Measurements from ENCODE around the gene PLEKHG3. TPM values are rescaled to one million over a fixed set of nuclear protein-coding genes. Genes with fewer than 3 reads are reported as not detected.

The PLEKHG3 gene
- polyA plus RNA-seq, 4 donors, result 93.6 to 109 (median 100.0) TPM

DNA sequence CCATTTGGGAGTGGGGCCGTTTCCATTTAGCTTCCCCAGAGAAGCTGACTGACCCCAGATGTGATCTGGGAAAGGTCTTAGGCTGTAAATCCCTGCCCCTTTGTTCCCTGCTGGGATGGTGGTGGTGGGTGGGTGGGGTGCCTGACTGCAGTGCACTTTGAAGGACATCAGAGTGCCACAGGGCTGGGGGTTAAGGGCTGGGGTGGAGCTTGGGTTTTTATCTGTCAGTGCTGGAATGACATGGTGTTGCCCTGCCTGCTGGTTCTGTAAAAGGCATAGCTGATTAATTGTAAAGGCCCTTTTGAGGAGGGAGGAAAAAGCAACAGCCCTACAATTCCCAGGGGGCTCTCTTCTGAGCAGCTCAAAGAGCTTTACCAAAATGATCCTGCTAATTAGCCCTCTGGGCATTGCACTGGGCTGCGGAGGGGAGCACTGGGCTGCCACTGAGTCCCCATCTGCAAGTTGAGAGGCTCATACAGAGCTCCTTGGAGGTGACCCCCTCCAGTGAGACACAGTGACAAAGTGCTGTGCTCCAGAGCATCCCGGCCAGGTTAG lies 21.1 kb downstream of the PLEKHG3 start:
- DNase-seq (ENCODE audit: low read depth in 4 of 4, low spot score in 3 of 4), result no peak

DNA sequence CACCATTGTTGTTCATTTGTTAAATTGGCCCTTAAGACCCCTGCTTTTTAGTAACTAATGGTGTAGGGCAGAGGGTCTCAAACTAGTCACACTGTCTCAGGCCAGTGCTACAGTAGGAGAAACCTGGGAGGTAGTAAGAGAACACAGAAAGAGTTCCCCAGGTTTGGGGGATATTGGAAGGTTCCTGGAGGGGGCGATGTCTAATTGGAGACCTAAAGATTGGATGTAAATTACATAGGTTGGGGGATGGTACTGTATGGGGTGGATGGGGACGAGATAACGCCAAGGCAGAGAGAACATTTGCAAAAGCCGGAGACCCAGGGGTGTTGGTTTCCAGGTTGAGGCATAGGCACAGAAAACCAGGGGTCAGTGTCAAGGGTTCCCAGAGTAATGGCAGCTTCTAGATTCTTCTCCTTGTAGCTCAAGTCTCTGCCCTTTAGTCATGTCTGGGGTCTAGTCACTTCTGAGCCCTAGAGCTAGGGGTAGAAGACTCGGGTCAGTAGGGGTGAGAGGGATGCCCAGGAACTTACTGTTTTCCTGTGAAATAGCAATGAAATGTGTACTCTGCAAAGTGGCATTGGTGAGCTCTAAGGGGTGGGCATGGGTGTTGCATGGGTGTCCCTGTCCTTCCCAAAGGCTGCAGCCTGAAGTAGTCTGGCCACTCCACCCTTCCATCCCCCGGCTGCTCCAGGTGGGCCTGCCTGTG lies 21.8 kb downstream of the PLEKHG3 start:
- no peak for DNase-seq (ENCODE audit: low read depth in 4 of 4, low spot score in 3 of 4)

DNA sequence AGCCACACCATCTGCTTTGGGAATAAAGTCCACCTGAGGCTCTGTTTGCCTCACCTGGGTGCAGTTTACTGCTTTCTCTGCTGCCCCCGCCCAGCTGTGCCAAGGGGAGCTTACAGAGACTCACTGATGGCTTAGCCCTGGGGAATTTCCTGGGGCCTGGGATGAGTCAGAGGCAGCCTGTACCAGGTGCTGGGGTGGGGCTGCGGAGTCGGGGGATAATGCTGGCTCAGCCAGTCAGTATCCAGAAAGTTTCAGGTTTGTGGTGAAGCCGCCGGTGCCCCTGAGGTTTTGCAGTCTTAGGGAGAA lies 22.3 kb downstream of the PLEKHG3 start:
- no peak for DNase-seq (ENCODE audit: low read depth in 4 of 4, low spot score in 3 of 4)

DNA sequence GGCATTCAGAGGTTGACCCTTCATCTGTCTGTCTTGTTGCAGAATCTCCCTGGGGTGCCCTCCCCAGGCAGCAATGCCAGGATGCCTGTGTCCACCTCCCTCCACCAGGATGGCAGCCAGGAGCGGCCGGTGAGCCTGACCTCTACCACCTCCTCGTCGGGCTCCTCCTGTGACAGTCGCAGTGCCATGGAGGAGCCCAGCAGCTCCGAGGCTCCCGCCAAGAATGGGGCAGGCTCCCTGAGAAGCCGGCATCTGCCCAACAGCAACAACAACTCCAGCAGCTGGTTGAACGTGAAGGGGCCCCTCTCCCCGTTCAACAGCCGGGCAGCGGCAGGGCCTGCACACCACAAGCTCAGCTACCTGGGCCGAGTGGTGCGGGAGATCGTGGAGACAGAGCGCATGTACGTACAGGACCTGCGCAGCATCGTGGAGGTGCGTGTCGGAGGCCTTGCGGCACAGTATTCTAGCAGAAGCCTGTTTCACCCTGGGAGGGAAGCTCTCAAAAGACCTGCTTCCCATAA lies 23.4 kb downstream of the PLEKHG3 start:
- no peak for DNase-seq (ENCODE audit: low read depth in 4 of 4, low spot score in 3 of 4)

DNA sequence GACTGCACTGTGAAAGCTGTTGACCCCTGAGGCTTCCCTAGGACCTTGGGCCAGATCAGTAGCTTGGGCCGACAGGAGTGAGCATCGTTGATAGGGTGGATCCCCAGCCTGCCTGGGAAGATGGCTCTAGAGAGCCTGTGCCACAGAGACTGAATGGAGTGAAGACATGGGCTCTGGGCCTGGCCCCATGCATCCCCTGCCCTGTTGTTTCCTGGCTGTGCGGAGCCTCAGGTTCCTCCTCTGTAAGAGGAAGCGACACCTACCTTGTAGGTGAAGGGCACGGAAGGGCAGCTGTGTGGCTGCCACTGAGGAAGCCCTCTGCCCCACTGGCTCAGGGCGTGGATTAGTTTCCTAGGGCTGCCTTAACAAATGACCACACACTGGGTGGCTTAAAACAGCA lies 23.9 kb downstream of the PLEKHG3 start:
- no peak for DNase-seq (ENCODE audit: low read depth in 4 of 4, low spot score in 3 of 4)

DNA sequence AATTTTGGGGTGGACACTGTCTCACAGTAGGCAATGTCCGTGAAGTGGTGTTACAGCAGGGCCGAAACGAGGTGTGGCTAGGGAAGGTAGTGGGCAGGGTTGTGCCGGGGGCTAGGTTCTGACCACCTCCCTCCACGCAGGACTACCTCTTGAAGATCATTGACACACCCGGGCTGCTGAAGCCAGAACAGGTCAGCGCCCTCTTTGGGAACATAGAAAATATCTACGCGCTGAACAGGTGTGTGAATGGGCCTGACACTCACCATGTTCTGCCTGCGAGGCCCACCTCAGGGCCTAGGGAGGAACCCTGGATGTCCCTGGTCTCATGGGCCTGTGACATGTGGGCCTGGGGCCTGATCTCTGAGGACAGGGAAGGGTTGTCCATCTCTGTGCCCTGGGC lies 24.6 kb downstream of the PLEKHG3 start:
- no peak for DNase-seq (ENCODE audit: low read depth in 4 of 4, low spot score in 3 of 4)

DNA sequence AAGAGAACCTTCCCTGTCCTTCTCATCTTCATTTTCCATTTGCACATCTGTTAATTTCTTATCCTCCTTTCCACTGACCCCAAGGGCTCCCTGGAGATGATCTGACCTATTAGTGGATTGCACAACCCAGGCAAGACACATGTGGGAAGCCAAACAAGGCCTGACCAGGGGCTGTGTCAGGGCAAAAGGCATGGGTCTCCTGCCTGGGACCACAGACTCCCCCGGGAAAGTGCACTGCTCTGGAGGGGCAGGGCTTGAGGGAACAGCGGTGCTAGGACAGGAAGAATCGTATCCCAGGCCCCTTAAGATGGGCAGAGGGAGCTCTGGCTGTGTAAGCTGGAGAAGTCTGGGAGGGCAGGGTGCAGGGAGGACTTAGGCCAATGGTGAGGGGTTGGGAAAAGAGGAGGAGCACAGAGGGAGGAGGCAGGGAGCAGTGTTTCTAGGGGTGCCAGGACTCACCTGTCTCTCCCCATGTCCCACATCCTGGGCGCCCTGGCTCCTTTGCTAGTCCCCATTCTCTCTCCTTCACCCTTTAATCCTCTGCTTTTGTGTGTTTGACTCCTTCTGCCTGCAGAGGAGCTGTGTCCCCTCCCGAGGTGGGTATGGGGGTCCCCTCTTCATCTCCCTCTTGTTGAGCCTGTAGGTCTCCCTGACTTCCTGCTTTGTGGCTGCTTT lies 25.3 kb downstream of the PLEKHG3 start:
- no peak for DNase-seq (ENCODE audit: low read depth in 4 of 4, low spot score in 3 of 4)

DNA sequence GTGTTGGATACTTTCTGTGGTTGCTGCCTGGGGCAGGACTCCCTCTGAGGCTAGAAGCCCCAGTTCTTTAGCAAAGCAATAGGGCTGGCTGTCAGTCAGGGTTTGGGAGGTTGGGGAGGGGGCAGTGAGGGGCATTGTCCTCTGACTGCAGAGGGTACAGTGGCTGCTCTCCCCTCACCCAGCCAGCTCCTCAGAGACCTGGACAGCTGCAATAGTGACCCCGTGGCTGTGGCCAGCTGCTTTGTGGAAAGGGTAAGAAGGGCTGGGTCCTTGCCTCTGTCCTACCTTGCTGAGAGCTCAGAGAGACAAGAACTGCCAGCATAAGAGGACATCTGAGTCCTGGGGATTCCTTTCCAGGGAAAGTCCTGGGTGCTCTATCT lies 25.8 kb downstream of the PLEKHG3 start:
- no peak for DNase-seq (ENCODE audit: low read depth in 4 of 4, low spot score in 3 of 4)

DNA sequence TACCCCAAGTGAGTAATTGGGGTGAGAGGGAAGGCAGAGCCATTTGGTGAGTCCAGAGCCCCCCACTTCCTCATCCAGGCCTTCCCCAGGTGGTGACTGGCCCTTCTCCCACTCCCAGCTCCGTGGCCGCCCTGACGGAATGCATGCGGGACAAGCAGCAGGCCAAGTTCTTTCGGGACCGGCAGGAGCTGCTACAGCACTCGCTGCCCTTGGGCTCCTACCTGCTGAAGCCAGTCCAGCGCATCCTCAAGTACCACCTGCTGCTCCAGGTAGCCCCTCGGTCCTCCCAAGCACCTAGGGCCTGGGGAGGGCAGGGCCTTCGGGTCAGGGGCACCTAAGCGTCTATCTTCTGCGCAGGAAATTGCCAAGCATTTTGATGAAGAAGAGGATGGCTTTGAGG lies 26.5 kb downstream of the PLEKHG3 start:
- no peak for DNase-seq (ENCODE audit: low read depth in 4 of 4, low spot score in 3 of 4)

DNA sequence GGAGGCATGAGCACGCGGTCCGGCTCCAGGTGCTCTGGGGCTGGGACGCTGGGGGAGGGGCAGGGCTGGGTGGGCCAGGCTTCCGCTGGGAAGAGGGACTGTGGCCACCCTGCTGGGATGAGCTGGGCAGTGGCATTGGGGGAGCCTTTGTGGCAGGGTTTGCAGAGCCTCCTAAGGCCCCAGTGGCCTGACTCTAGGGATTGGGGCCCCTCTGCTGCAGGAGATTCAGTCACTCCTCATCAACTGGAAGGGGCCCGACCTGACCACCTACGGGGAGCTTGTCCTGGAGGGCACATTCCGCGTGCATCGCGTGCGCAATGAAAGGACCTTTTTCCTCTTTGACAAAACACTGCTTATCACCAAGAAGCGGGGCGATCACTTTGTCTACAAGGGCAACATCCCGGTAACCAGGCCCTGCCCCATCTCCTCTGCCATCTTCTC lies 26.9 kb downstream of the PLEKHG3 start:
- no peak for DNase-seq (ENCODE audit: low read depth in 4 of 4, low spot score in 3 of 4)

DNA sequence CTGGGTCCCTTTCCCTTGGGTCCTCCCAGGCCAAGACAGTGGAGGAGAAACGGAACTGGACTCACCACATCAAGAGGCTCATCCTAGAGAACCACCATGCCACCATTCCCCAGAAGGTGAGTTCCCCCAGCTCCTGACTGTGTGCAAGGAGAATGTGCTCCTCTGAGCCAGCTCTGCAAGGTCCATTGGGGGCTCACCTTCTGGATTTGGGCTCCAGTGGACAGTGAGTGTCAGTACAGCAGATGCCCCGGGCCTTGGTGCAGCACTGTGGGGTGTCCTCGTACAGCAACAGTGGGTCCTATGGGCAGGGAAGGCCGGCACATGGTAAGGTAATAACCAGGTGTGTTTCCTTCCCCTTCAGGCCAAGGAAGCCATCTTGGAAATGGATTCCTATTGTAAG lies 27.8 kb downstream of the PLEKHG3 start:
- no peak for DNase-seq (ENCODE audit: low read depth in 4 of 4, low spot score in 3 of 4)

DNA sequence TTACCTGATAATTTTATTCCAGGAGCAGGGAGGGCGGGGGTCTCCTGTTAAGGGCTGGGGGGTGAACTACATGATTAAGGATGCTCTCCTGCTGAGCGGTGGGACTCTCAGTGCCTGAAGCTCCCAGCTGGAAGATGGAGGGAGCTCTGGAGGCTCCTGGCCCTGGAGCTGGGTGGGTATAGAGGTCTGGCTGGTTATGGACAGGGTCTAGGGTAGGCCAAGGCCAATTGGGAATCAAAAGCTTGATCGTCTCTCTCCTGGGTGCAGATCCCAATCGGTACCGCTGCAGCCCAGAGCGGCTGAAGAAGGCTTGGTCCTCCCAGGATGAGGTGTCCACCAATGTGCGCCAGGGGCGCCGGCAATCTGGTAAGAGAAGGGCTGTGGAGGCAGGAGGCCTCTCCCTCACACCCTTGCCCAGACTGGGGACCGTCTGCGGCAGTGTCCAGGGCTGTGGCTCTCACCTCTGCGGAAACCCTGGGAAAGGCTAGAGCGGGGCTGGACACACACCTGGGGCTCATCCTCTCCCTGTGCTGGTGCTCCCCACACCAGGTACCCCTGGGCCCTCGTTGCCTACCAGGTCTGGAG lies 28.4 kb downstream of the PLEKHG3 start:
- DNase-seq (ENCODE audit: low read depth in 4 of 4, low spot score in 3 of 4), result no peak

DNA sequence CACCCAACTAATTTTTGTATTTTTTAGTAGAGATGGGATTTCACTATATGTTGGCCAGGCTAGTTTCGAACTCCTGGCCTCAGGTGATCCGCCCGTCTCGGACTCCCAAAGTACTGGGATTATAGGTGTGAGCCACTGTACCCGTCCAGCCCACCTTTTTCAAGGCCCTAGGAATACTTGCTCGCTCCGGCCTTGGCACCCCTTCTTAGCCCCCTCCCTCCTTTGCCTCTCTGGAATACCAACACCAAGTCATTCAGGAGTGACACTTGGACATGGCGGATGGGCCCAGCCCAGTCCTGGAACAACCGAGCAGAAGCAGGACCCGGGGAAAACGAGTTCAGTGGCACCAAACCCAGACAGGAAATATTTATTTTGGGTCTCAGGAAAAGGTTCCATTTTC lies 29.1 kb downstream of the PLEKHG3 start:
- no peak for DNase-seq (ENCODE audit: low read depth in 4 of 4, low spot score in 3 of 4)

DNA sequence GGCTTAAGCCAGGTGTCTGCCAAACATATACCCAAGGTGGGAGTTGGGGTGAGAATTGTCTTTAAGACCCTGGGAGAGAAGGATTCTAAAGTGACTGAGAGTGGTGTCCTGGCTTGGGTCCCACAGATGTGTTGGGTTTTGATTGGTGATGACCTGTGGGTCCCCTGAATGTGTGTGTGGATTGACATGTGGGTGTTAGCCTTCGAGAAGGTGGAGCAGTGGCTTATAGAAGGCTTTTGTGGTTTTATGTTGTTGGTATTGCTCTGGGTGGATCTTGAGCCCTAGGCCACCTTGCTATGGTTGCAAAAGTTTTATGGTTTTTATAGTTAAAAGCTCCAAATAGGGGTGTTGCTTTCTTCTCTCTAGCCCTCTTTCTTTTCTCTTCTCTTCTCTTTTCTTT lies 29.7 kb downstream of the PLEKHG3 start:
- DNase-seq (ENCODE audit: low read depth in 4 of 4, low spot score in 3 of 4), result no peak

DNA sequence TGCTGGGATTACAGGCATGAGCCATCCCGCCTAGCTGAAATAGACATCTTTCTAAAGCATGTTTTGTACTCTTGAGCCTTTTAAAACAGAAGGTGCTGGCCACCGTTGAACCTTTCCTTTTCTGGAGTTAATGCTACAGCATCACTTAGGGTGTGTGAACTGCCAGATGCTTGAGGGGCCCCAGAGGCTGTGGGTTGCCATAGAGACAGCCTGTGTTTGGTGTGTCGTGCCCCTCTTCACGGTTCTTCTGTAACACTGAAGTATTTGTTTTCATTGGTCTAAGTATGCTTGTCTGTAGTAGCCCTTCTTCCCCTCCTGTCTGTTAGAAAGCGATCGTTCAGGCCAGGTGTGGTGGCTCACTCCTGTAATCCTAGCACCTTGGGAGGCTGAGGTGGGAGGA lies 30.8 kb downstream of the PLEKHG3 start:
- no peak for DNase-seq (ENCODE audit: low read depth in 4 of 4, low spot score in 3 of 4)

DNA sequence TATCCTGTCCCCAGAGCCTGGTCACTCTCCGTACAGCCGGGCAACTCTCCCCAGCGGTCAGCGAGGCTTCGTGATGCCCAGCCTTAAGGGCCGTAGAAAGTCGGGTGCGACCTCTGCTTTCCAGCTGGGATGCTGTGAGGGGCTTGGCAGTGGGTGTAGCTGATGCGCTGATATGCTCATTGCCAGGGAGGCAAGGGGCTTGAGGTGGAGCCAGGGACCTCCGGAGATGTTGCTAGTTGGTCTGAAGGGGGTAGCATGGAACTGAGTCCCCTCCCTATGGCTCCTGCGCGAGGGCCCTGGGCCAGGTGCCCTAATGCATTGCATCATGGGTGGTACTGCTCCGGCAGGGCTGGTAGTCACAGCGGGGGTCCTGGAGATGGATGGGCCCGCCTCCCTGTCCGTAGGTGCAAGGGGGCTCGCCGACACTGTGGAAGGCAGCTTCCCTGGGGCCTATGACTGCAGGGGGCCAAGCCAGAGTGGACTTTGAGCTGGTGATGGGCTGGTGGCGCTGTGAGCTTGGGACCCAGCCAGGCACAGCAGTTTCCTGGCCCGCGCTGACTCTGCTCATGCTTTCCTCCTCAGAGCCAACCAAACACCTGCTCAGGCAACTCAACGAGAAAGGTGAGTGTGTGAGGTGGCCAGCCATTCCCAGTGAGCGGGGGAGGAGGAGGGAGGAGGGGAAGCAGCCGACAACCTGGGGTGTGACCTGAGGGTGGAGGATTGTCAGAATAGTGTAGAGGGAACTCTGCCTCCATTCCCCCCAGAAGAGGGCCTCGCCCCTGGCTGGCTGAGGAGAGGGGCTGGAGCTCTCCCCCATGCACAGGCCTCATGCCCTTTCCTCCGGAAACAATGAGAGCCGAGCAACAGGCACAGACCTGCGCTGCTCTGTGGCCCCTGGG lies 32.3 kb downstream of the PLEKHG3 start:
- DNase-seq (ENCODE audit: low read depth in 4 of 4, low spot score in 3 of 4), result no peak

DNA sequence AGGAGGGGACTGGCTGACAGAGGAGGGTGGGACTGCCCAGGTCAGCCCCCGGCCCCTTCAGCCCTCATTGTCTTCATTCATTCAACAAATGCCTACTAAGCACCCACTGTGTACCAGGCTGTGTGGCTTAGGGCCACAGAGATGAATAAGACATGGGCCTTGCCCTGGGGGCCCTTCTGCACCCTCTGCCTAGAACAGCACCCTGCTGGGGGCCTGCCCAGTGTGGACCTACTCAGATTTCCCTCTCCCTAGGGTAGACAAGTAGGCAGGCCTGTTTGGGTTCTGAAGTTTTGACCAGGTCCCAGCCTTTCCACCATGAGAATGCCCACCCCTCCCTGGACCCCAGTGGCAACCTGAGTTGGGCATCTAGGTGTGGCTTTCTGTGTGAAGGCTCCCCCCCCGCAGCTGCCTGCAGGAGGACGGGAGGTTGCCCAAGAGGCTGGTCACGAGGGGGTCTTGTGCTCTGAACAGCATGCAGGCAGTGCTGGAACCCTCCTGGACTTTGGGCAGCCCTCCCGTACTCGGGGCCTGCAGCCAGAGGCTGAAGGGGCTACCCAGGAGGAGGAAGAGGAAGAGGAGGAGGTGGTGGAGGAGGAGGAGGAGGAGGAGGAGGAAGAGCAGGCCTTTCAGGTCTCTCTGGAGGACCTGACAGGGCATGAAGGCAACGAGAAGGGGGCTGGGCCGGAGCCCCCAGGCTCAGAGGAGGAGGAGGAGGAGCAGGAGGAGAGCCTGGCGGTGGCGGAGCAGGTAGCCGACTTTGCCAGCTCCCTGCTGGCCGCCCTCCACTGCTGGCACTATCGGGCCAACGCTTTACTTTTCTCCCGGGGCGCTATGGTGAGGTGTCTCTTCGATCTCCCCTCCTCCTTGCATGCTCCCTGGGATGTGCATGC lies 33.4 kb downstream of the PLEKHG3 start:
- no peak for DNase-seq (ENCODE audit: low read depth in 4 of 4, low spot score in 3 of 4)

DNA sequence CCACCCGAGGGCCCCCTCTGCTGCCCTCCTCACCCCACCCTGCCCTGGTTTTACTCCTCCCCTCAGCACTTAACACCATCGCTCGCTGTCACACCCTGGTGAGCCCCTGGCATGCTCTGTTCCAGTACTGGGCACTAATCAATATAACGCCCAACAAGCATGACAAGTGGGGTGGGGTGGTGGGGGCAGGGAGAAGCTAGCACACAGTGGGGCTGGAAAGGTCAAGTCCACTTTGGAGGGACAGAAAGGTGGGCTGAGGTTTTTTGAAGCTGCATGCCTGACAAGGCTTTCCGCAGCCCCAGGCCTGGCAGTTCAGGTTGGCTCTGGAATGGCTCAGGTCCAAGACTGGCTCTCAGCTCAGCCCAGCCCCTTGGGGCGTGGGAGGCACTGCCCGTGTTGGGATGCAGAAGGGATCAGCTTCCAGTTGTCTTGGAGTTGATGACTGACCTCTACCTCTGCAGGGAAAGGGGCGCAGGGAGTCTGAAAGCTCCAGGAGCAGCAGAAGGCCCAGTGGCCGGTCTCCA lies 34.1 kb downstream of the PLEKHG3 start:
- DNase-seq (ENCODE audit: low read depth in 4 of 4, low spot score in 3 of 4), result no peak

DNA sequence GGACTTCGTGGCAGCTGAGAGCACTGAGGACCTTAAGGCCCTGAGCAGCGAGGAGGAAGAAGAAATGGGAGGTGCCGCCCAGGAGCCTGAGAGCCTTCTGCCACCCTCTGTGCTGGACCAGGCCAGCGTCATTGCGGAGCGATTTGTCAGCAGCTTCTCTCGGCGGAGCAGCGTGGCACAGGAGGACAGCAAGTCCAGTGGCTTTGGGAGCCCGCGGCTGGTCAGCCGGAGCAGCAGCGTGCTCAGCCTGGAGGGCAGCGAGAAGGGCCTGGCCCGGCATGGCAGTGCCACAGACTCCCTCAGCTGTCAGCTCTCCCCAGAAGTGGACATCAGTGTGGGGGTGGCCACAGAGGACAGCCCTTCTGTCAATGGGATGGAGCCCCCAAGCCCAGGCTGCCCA lies 37.0 kb downstream of the PLEKHG3 start:
- DNase-seq (ENCODE audit: low read depth in 4 of 4, low spot score in 3 of 4), result no peak

DNA sequence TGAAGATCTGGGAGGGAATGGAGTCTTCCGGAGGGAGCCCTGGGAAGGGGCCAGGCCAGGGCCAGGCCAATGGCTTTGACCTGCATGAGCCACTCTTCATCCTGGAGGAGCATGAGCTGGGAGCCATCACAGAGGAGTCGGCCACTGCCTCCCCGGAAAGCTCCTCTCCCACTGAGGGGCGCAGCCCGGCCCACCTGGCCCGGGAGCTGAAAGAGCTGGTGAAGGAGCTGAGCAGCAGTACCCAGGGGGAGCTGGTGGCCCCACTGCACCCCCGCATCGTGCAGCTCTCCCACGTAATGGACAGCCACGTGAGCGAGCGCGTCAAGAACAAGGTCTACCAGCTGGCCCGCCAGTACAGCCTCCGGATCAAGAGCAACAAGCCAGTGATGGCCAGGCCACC lies 37.7 kb downstream of the PLEKHG3 start:
- DNase-seq (ENCODE audit: low read depth in 4 of 4, low spot score in 3 of 4), result no peak

All from right renal pelvis (tissue), 4 donors.